HG02610 (cell line): ENCODE data around the gene LFNG.

ENCODE experiments used
- ATAC-seq: cut with Tn5 transposase; IDR thresholded peaks from one replicate; pipeline ENCODE4 v1.9.1; 2021; ENCODE audit warnings: mild to moderate bottlenecking, moderate library complexity; ENCODE audit not compliant: unreplicated experiment

The LFNG gene, protein sequence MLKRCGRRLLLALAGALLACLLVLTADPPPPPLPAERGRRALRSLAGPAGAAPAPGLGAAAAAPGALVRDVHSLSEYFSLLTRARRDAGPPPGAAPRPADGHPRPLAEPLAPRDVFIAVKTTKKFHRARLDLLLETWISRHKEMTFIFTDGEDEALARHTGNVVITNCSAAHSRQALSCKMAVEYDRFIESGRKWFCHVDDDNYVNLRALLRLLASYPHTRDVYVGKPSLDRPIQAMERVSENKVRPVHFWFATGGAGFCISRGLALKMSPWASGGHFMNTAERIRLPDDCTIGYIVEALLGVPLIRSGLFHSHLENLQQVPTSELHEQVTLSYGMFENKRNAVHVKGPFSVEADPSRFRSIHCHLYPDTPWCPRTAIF

DNA sequence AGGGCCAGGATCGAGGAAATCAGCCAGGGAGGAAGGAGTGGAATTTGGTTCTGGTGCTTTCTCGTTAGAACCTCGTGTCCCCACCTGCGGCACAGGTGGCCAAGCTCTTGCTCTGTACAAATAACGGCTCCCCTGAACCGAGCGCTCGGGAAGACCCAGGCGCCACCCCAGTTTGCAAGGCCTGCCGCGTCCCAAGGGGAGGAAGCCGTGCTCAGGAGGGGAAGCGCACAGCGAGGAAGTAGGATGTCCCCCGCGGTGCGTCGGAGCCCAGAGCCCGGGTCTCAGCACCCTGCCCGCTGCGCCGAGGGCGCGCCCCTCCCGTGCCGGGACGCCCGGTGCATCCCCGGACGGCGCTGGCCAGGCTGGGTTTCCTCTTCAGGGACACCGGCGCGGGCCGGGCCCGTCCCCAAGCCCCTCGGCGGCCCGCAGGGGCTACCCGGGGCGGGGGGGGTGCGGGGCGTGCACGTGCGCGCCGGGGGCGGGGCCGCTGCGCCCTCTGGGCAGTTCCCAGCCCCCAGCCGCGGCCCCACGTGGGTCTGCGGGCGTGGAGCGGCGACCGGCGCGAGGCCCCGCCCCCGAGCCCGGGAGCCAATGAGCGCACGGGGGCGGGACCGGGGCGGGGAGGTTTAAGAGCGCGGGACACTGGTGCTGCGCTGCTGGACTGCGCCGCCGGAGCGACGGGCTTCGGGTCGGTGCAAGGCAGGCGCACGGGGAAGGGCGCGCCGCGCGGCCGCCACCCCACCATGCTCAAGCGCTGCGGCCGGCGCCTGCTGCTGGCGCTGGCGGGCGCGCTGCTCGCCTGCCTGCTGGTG, at the start of gene LFNG:
Gene LFNG (plus strand): TSS at position 656 of the 812 bp plus-strand sequence. CDS start 88 bp downstream, at position 744.
- ATAC-seq: peak; percentile 78

DNA sequence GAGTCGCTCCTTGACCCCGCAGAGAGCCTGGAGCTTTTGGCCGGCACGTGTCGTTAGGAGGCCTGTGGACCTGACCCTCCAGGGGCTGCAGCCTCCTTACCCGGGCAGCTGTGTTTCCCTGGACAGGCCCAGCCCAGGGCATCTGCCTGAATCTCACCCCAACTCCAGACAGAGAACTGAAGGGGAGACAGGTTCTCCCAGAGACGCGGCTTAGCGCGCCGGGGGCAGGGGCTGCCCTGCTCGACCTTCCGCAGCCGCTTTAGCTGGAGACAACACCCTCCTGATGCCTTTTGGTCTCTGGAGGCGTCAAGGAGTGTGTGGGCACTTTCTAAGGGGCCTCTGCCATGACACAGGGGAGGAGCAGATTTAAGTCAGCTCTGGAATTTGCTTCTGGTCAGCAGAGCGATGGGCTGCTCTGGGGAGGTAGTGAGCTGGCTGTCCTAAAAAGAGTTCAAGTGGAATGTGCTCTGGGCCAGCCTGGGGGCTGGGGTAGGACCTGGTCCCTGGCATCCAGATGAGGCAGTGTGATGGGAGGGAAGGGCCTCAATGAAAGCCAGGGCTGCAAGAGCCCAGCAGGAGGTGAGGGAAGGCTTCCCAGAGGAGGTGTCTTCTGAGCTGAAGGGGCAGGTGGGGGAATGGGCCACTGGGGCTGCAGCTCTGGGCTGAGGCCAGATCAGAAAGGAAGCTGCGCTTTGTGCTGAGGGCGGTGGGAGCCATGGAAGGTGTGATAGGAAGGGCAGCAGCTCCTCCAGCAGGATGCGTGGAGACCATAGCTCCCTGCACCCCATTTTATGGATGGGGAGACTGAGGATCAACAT, 49.2 kb upstream of the LFNG start:
- no peak for ATAC-seq

DNA sequence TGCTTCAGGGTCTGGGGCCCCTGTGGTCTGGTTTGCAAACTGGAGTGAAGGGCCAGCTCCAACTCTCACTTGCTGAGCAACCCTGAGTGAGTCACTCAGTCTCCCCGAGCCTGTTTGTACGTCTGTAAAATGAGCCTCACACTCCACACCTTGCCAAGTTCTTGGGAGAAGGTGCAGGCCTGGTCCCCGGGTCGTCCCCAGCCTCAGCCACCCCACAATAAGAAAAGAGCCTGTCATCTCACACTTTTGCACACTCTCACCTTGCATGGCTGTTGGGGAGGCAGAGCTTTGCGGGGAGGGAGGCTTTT, 48.6 kb upstream of the LFNG start:
- ATAC-seq: no peak

DNA sequence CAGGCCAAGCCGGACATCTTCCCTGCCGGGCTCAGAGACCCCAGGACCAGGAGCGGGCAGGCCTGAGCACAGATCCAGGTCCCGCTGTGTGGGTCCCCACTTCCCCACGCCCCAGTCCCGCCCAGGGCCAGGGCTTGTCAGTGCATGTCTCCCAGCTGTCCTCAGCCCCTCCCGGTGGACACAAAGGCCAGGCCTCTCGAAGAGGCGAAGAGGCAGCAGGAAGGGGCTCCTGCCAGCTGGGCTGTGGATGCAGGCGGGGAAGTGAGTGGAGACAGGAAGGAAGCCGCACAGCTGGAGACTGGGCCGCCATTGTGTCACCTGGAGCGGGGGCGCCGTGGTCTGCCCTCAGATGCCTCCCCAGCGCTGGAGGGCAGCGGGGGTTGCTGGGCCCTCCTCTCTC, 48.2 kb upstream of the LFNG start:
- ATAC-seq: no peak

DNA sequence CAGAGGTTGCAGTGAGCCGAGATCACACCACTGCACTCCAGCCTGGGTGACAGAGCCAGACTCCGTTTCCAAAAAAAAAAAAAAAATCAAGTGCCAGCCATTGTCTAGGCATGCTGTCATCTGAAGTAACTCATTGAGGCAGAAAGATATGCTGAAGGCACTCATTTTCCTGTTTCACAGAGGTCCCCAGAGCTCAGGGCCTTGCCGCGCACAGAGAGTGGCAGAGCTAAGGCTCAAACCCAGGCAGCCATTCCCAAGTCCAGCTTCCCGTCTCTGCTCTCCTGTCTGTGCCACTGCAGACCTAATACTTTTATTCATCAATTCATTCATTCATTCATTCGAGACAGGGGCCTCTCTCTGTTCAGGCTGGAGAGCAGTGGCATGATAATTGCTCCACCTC, 46.8 kb upstream of the LFNG start:
- no peak for ATAC-seq

DNA sequence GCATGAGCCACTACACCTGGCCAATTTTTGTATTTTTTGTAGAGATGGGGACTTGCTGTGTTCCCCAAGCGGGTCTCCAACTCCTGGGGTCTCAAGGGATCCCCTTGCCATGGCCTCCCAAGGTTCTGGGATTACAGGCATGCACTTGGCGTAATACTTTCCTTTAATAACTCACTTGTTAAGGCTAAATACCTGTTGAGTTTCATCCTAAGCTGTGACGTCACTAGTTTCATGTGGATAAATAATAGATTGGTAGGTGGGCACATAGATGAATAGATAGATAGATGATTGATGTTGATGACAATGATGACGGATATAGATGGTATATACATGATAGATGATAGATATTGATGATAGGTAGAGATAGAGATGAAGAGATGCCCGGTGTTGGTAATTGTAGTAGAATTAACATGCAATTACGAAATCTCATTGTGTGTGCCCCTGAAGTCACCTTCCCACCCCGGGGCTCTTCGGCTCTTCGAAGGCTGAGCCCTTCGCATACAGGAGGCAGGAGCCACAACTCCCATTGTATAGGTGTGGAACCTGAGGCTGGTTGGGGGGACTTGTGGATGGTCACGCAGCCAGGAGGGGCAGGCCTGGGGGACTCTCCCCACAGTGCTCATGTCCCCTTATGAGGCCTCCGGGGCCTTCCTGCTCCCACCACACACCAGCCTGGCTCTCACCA, 45.9 kb upstream of the LFNG start:
- ATAC-seq: no peak

DNA sequence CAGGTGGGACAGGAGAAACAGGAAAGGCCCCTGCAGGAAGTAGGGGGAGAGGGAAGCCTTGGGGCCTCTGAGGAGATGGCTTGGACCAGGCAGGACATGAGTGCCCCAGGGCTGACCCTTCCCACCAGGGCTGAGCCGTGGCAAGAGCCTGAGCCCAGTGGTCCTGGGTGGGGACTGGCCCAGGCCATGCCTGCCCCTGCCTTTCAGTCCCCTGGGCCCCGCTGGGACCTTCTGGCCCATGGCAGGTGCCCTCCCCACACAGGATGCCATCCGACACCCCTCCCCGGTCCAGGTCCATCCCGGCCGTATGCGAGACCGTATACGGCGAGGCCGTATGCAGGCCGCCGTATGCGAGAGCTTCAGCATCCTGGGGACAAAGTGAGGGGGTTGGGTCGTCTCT, 45.4 kb upstream of the LFNG start:
- ATAC-seq: no peak

DNA sequence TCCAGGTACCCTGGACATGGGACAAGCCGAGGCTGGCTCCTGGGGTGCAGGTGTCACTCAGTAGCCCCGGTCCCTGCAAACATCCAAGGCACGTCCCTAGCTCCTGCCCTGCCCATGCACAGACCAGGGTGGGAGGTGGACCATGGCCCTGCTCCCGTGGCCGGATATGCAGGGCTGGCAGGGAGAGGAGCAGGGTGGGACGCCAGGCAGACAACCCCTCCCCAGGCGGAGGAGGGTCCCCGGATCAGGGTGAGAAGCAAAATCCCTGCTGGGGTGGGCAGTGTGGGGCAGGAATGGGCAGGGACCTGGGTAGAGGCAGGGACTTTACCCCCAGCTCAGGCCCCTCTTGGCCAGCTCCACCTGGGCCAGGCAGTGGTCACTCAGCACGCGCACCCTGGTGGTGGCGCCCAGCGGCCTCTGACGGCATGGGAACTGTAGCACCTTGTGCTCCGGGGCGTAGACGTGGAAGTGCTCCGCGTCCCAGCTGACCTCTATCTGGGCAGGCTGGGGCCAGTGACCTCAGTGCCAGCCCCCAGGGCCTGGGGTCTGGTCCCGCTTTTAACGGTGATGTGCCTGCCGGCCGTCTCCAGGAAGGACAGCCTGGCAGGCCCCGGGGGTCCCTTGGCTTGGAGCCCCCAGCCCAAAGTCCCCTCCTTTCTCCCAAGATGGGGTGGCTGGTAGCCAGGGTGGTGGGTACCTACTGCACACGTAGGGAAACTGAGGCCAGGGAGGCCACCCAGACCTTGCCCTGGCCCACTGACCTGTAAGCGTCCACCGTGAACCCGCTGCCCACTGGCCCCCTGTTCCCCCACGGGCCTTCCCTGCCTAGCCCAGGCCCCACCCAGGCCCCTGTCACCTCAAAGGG, 44.5 kb upstream of the LFNG start:
- ATAC-seq: no peak

DNA sequence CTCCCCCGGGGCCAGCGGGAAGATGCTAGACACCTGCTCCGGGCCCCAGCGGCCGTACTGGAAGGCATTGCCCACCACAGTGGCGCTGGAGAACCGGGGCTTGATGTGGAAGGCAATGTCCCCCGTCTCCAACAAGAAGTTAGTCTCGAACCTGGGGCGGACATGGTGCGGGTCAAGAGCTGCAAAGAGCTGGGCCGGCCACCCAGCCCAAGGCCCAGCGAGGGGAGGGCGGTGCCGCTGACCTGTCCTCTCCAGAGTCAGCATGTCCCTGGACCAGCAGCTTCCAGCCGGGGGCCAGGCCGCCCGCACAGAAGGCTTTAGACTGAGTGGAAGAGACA, 43.9 kb upstream of the LFNG start:
- no peak for ATAC-seq

DNA sequence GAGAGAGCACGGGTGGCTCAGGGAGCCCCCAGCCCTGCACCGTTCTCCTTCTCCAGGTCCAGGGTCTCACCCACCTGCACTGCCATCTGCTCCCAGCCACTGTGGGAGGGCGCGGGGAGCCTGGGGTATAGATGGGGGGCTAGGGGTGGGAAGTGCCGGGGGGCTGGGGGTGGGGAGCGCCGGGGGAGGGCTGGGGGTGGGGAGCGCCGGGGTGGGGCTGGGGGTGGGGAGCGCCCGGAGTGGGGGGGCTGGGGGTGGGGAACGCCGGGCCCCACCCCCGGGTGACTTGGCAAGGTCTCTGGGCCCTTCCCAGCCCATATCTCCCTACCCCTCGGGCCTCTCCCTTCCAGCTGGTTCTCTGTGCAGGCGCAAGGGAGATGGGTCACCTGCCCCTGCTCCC, 43.3 kb upstream of the LFNG start, which contains the start of gene GRIFIN:
Gene GRIFIN (minus strand): TSS at position 101 of the 400 bp plus-strand sequence. CDS start 15 bp downstream, at position 86.
- ATAC-seq: no peak

DNA sequence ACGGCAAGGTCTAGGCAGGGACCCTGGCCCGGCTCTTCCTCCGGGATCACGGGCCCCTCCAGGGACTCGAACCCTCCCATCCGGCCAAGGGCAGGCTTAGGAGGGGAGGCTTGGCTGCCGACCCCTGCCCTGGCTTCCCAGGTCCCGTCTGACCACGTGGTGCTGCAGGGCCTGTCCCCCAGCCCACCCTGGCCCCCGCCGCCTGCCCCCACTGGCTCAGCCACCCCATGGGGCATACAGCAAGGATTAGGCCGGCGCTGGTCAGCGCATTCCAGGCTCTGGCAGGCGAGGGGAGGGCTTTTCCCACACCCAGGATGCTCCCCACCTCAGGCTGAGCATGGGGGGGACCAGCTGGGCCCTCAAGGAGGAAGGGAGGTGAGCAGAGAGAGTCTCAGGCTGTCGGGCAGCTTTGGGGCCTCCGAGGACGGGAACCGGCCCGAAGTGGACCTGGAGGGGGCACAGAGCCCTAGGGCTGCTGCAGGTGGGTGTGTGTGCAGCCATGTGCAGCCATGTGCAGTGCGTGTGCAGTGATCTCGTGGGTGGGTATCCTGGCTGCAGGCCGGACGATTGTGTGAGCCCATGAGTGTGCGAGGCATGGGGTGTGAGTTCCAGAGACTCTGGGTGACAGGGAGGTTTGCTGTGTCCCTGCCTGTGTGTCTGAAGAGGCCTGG, 42.7 kb upstream of the LFNG start:
- no peak for ATAC-seq

DNA sequence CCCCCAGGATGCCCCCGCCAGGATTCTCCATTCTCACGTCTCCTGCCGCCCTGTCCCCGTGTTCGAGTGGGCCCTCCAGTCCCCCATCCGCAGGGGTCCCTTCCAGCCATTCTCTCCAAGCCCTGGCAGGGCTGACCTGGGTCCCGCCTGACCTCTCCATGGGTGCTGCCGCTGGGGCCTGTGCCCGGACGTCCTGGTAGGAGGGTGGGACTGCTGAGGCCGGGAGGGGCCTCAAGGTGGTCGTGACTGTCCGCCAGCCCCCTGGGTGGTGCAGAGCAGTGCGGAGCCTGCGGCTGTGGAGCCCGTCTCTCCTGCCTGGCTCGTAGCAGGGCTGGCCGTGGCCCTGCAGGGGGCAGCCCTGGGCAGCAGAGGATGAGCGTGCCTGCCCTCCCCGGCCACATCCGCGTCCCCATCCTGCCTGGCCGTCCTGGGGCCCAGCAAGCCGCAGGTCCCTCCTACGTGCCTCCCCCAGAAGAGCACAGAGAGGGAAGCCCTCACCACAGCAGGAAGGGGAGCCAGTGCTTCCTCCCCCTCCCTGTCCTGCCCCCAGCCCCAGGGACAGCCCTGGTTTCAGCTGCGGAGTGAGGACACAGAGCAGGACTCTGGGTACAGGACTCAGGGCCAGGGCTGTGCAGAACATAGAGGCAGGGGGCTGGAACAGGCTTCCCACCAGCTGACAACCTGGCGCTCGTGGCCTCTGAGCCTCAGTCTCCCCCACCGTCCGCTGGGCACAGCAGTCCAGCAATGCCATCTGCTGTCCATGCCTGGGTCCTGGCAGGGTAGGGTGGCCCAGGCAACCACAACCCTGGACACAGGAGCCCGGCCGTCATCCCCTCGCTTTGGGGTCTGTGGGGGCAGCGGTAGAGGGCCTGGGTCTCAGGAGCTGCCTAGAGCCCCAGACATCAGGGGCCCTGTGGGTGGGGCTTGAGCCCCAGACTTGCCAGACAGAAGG, 41.9 kb upstream of the LFNG start:
- ATAC-seq: no peak

DNA sequence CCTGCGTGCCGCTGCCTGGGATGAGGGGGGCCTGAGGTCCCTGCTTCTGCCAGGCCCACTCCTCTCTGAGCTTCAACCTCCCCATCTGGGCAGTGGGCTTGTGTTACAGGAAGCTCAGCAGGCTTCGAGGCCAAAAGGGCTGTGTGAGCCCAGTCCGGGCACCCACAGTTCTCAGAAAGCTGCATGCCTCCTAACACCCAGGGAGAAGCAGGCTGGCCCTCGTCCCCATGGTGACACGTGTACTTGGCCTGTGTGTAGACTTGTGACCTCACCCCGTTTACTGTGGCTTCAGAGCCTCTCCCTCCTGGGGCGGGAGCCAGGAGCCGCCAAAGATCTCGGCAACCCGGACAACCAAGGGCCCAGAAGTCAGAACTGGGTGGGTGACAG, 41.2 kb upstream of the LFNG start:
- ATAC-seq: no peak

DNA sequence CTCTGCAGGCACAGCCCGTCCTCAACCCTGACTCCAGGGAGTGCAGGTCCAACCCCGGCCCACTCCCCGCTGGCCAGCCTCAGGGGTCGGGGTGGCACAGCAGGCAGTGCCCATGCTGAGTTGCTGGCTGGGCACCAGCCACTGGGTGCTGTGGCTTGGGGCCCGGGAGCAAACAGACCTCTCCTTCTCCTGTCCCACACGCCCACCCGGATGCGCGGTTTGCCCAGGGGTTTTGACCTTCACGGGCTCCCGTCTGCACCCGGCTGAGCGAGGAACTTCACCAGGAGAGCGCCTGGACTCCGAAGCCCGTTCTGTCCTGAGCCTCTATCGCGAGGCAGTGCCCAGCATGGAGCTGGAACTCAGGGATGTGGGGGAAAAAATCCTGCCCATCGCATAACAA, 40.8 kb upstream of the LFNG start:
- no peak for ATAC-seq

DNA sequence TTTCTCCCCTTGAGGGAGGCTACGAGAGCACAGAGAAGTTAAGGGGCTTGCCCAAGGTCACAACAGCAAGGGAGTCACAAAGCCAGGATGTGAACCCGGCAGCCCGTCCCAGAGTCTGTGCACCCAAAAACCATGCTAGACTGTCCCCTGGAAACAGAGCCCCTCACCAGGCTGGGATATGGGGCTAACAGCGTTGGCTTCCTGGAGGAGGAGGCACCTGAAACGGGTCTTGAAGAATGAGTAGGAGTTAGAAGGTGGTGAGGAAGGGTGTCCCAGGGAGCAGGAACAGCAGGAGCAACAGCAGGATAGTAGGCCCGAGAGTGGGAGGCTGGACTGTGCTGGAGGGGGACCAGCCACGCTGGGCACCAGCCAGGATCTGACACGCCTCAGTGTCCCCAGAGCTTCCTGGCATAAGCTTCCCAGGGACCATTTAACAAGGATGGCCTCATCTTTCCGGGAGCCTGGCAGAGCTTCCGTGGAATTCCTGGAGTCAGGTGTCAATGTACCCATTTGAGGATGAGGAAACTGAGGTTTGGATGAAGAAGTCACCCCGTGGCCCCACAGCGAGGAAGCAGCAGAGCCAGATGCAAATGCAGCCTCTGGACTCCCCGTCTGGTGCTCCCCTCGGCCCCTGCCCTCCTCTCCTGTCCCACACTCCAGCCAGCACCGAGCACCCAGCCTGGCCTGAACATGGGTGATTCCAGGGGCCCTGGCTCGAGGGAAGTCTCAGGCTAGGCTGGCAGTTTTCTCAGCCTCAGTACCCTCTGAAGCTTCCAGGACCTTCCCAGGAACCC, 40.1 kb upstream of the LFNG start:
- no peak for ATAC-seq

DNA sequence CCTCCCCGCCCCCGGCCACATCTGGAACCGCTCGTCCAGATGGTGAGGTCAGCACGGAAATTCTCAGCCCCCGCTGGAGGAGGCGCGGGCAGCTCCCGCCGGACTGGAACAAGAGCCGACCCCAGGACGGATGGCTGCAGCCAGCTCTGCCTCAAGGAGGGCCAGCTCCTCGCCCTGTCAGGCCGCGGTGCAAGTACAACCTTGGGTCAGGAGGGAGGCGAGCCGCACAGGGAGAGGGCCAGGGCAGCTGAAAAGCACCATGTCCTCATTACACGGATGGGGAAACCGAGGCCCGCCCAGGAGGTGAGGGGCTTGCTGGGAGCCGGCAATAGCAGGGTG, 39.5 kb upstream of the LFNG start:
- no peak for ATAC-seq

DNA sequence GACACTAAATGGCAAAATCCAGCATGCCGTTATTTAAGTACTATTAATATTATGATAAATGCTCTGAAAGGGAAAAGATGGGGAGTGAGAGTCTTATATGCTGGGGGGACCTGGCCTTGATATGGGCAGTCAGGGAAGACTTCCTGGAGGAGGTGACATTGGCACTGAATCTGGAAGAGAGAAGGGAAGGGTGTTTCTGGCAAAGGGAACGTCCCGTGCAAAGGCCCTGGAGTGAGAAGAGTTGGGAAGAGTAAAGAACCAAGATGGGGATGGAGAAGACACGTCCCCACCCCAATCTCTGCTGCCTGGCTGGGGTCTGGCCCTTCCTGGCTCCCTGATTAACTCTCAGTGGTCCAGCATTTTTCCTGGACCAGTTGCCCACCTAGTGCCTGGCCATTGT, 38.4 kb upstream of the LFNG start:
- no peak for ATAC-seq
